Mucosa of descending colon (tissue), 3 donors: ENCODE results near the gene CLMN. TPM values are rescaled to one million over a fixed set of nuclear protein-coding genes. Genes with fewer than 3 reads are reported as not detected.

Experiments
- ATAC-seq: fragments of 200-7000 bp; cut with Tn5 transposase; one replicate; pipeline ENCODE4 v1.9.1; 2020; ENCODE audit warnings: mild to moderate bottlenecking, moderate library complexity
- DNase-seq, 3 donors: peaks; one replicate each; pipeline ENCODE4 v3.0.0-alpha.2; 2020
- H3K36me3 ChIP-seq: fragments of 200-600 bp; one replicate; pipeline ENCODE4 v1.8.0; 2021; ENCODE audit warnings: low read depth, mild to moderate bottlenecking
- H3K4me1 ChIP-seq: fragments of 200-600 bp; one replicate; pipeline ENCODE4 v1.8.0; 2021; ENCODE audit warnings: low read depth, mild to moderate bottlenecking
- H3K4me3 ChIP-seq: fragments of 200-600 bp; one replicate; pipeline ENCODE4 v1.8.0; 2021; ENCODE audit warnings: mild to moderate bottlenecking
- H3K9me3 ChIP-seq: fragments of 200-600 bp; one replicate; pipeline ENCODE4 v1.8.0; 2021; ENCODE audit warnings: mild to moderate bottlenecking
- intact Hi-C, 2 donors: fragments of 100-400 bp; cut with DNase I in 1 of 2; cut with micrococcal nuclease in 1 of 2; formaldehyde crosslinking; loops; one replicate each; pipeline versions ENCODE4 v1.11.0 to v1.11.1; 2022; cut with DNase I, micrococcal nuclease
- total RNA-seq, 3 donors: library from RNA; stranded (reverse); fragmentation: NEBNext Ultra II Directional in 2 of 3; extraction: Animal tissue kit (Norgen Biotek cat#: 25700) in 2 of 3; gene quantifications; one replicate each; pipeline versions ENCODE4 v1.2.1 to v1.2.4, GENCODE V29; 2021 to 2023
- TF ChIP-seq, protein P1 (sequence below): fragments of 200-600 bp; IDR thresholded peaks from one replicate; pipeline ENCODE4 v1.8.0; 2022; ENCODE audit warnings: antibody characterized with exemption, mild to moderate bottlenecking
- donor health status: DM: no; HTN: no; CAD: no; lungs with moderate emphysema.
- donor health status: DM: no; HTN: no; CAD: no.
- donor health status: DM: no; HTN: yes; CAD: no.

The CLMN gene
- total RNA-seq, 3 donors from 2014 or later: 73.7 to 200 (median 132) TPM

DNA sequence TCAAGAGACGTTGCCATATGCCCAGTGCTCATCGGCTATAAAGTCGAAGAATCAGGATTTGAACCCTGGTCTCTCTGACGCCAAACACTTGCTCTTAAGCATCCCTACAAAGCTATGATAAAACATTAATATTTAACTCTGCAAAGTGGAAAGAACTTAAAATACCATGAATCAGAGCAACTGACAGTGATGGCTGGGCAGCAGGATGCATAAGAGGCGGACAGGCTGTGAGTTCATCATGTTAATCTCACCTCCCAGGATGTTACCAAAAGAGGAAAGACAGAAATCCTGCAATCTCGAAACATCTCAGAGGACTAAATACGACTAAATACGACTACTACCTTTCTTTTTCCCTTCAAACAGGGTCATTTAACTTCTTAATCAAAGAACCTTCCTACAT, 168.1 kb downstream of the CLMN start:
- peaks cover 26% of the 10 kb centered on the region for H3K4me1 ChIP-seq
- TF ChIP-seq, protein P1, sequence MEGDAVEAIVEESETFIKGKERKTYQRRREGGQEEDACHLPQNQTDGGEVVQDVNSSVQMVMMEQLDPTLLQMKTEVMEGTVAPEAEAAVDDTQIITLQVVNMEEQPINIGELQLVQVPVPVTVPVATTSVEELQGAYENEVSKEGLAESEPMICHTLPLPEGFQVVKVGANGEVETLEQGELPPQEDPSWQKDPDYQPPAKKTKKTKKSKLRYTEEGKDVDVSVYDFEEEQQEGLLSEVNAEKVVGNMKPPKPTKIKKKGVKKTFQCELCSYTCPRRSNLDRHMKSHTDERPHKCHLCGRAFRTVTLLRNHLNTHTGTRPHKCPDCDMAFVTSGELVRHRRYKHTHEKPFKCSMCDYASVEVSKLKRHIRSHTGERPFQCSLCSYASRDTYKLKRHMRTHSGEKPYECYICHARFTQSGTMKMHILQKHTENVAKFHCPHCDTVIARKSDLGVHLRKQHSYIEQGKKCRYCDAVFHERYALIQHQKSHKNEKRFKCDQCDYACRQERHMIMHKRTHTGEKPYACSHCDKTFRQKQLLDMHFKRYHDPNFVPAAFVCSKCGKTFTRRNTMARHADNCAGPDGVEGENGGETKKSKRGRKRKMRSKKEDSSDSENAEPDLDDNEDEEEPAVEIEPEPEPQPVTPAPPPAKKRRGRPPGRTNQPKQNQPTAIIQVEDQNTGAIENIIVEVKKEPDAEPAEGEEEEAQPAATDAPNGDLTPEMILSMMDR: no peak
- DNase-seq (no peak), ATAC-seq (no peak)
- no peaks in the 10 kb centered on the region for H3K9me3 ChIP-seq
- intact Hi-C loops: no loop called here
- H3K36me3 ChIP-seq: no peaks in the 10 kb centered on the region
- H3K4me3 ChIP-seq: no peak overlapping the region

- Histone ChIP-seq H3K4me3 (no peak overlapping the region), H3K9me3 (no peaks in the 10 kb centered on the region), H3K4me1 (peaks cover 33% of the 10 kb centered on the region), H3K36me3 (no peaks in the 10 kb centered on the region)
- intact Hi-C loops: no loop called here
- DNase-seq: no peak
- TF ChIP-seq, protein P1: no peak
- no peak for ATAC-seq
Observed at GRCh38 chr14:95150910-95151309, 168.8 kb downstream of the CLMN start.

GRCh38 chr14:95149441-95149840, 170.3 kb downstream of the CLMN start:
- Histone ChIP-seq H3K9me3 (no peaks in the 10 kb centered on the region), H3K4me3 (no peak overlapping the region), H3K36me3 (no peaks in the 10 kb centered on the region), H3K4me1 (peaks cover 31% of the 10 kb centered on the region)
- ATAC-seq: no peak
- intact Hi-C loops: no loop called here
- TF ChIP-seq, protein P1: no peak
- DNase-seq: no peak

GRCh38 chr14:95147597-95147996, 172.1 kb downstream of the CLMN start:
- intact Hi-C loops: no loop called here
- H3K4me3 ChIP-seq: no peak overlapping the region

GRCh38 chr14:95146079-95146771, 173.5 kb downstream of the CLMN start:
- H3K36me3 ChIP-seq: no peaks in the 10 kb centered on the region
- peak; percentile 95 for ATAC-seq
- peak; percentile 72 to 73 (median 73) for DNase-seq
- H3K4me3 ChIP-seq: no peak overlapping the region
- intact Hi-C loops: no loop called here
- TF ChIP-seq, protein P1: no peak
- H3K9me3 ChIP-seq: no peaks in the 10 kb centered on the region
- H3K4me1 ChIP-seq: peaks cover 28% of the 10 kb centered on the region

More at GRCh38 chr14:95147597-95147996, 172.1 kb downstream of the CLMN start:
- no peak for ATAC-seq
- Histone ChIP-seq H3K9me3 (no peaks in the 10 kb centered on the region), H3K4me1 (peaks cover 30% of the 10 kb centered on the region), H3K36me3 (no peaks in the 10 kb centered on the region)
- TF ChIP-seq, protein P1: no peak
- DNase-seq: no peak

DNA sequence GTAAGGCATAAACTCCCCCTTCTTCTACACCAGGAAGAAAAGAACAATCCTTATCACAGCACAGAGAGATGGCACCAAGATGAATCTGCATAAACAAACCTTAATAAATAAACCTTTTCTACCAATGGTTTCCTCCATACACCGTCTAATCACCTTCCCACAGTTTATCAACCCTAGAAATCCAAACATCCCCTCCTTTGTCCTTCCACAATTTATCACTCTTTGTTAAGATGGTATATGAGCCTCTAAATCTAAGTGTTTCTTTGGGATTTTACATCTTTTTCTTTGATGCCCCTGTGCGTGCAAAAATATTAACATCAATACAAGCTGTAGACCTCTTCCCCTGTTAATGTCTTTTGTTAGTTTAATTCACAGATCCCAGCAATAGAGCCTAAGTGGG, 174.9 kb downstream of the CLMN start:
- Histone ChIP-seq H3K4me1 (peaks cover 37% of the 10 kb centered on the region), H3K36me3 (no peaks in the 10 kb centered on the region), H3K4me3 (no peak overlapping the region), H3K9me3 (no peaks in the 10 kb centered on the region)
- intact Hi-C loops: no loop called here
- ATAC-seq: no peak
- no peak for DNase-seq
- TF ChIP-seq, protein P1: no peak
